GM11168 (cell line): Measurements from ENCODE around the gene HOXB3.

Experiments
- in situ Hi-C: fragments of 300-500 bp; cut with MboI; formaldehyde crosslinking; loops from one replicate; pipeline ENCODE4 v1.12.0; 2022; ENCODE audit warnings: low sequenced_read_pairs; ENCODE audit not compliant: unreplicated experiment

HOXB3 gene

DNA sequence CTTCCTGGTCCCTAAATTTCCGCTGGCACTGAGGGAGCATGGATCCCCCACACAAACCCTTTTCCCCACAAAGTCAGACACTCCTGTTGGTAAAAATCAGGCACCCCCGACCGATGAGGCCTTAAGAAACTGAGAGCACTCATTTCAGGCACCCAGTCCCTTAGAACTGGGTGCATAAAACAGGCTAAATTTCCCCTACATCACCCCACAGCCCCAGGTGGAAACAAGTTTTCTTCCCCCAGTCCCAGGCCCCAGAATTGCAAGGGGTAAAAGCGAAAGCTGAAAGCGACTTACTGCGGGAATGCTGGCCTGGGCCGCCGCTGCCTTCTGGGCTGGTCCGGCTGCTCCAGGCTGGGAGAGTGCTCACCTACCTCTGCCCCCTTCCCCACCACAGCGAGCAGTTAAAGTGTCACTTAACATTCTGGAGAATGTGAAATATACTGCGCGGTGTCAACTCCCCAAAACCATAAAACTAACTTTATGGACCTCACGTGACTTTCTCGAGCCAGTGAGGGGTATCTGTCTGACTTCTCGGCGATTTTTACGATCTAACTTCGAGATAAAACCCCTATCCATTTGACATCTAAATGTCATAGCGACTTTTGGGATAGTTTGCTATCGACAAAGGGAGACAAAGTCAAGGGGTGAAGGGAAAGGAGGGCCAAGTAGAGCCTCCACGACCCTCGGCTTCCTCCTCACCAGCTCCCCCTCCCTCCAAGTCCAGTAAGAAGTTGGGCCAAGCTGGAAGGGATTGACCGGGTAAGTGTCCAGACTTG is at the start of gene HOXB3:
TSS of gene HOXB3 (minus strand) at position 411 of the 776 bp plus-strand sequence. CDS start 37,767 bp downstream, outside the sequence.
- in situ Hi-C loops: no loop called here

DNA sequence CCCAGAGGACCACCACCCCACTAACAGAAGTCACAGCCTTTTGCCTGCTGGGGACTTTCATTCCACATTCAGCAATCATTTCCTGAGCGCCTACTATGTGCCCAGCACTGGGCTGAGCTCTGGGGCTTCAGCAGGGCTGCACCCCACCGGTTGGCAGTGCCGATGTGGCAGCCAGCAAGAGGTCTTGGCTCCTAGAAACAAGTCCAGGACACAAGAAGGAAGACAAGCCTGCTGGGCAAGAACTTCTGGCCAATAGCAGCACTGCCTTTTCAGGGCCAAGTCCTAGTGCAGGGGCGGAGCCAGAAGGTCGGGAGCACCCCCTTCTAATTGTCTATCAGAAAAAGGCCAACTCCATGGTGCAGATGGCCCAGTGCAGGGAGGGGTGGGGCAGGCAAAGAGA is 49.1 kb upstream of the HOXB3 start:
- in situ Hi-C loops: no loop called here

DNA sequence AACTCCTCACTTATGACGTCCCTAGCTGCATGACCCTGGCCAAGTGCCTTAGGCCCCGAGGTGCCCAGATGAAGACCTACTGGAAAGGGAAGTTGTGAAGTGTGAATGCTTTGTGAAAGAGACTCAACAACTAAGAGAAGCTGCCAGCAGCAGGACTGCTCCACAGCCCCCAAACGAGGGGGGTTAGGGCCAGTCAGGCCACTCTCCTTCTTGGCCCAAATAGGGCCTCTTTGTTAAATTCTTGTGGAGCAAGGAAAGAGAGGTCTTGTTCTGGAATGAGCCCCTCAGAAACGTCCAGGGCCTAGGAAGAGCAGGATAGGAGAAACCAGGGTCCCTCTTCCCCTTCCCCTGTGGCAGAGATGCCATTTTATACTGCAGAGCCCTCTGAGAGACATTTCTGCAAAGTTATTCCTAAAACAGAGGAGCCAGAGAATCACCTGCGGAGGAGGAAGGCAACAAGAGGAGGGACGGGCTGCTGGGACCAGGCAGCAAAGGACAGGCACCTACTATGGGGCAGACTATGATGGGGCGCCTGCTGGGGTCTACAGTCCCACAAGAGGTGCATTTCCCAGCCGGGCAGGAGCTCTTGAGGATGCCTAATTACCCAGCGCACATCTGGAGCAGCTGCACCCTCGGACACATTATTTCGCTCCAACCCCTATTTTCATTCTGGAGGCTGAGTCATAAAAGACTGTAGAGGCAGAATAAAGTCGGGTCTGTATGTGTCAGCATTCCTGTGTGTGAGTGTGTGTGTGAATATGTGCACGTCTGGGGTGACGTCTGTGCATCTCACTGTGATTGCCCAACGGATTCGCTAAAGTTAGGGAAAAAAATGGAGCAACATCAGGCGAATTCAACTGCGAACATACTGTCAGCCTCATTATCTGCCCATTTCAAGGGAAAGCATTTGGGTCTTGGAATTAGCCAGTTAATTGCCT is 47.6 kb upstream of the HOXB3 start:
- in situ Hi-C loops: no loop called here

DNA sequence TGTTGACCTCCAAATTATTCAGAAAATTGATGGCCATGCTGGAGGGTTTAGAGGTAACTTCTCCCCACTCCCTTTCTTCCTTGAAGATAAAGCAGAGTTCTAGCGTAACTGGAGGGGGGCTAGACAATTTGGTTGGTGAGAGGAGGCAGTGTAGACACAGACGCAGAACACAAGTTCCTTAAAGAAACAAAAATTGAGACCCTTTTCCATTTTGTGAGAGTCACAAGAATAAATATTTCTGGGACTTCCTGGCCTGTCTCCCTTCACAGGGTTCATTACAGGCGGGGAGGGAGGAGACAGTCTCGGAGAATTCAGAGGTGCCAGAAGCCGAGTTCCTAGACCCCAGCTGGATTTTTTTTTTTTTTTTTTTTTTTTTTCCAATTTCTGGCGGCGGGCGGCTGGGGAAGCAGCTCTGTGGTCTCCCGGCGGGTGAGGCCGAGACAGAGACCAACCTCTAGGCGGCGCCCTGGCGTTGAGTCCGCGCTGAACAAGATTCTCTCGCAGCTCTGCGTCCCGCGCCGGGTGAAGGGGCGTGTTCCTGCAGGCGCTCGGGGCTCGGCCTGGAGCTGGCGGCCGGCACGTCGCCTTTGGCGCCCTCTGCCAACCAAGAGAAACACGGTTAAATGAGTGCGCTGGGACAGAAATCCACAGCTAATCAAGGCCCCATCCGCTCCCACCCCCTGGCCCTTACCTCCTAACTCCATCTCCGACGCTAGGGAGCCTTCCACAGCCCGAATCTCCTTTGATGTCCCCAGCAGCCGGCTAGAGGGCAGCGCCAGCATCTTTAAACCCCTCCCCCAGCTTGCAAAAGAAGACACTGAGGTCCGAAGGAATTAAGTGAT is 46.4 kb upstream of the HOXB3 start:
- in situ Hi-C loops: no loop called here

DNA sequence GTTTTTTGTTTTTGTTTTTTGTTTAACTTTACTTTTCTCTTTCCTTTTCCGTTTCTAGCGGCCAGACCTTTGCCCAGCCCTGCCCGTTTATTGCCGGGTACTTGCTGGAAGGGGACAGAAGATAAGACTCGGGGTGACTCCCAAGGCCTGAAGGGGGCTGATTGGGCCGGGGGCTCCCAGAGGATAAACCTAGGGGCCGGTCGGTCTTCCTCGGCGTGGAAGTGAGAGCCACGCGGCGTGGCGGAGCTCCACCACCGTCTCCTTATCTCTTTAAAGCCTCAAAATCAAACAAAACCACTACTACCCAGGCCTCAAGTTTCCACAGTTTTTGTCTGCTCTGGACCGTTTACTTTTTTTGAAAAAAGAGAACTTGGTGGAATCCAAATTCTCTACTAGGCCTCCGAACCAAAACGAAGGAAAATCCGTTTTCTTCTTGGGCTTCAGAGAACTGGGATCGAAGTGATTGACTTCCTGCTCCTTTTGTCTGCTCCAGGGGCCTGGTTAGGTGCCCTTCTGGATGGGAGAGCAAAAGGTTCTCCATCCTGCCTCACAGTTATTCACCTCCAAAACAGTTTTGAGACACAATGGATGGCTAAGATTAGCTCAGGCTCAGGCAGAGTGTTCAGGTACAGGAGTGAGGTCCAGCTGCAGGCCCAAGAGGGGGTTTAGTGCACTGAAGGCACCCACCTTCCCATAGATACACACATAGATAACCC is 44.6 kb upstream of the HOXB3 start:
- in situ Hi-C loops: no loop called here

DNA sequence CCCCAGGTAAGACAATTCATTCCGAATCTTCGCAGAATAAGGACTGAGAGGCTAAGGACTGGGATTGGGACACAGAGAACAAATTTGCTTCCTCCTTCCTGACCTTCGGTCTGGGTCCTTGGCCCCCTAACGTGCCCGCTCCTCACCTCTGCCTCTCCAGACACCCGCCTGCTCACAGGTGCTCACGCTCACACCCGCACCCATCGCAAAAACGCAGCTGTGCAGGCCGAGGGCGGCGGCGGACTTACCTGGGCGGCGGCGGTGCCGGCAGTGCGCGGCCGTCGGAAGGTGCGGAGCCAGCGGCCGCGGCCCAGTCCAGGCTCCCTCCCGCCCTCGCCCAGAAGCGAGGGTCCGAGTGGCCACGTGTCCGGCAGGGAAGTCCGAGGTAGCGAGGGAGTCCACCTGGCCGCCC is 43.2 kb upstream of the HOXB3 start:
- in situ Hi-C loops: no loop called here

DNA sequence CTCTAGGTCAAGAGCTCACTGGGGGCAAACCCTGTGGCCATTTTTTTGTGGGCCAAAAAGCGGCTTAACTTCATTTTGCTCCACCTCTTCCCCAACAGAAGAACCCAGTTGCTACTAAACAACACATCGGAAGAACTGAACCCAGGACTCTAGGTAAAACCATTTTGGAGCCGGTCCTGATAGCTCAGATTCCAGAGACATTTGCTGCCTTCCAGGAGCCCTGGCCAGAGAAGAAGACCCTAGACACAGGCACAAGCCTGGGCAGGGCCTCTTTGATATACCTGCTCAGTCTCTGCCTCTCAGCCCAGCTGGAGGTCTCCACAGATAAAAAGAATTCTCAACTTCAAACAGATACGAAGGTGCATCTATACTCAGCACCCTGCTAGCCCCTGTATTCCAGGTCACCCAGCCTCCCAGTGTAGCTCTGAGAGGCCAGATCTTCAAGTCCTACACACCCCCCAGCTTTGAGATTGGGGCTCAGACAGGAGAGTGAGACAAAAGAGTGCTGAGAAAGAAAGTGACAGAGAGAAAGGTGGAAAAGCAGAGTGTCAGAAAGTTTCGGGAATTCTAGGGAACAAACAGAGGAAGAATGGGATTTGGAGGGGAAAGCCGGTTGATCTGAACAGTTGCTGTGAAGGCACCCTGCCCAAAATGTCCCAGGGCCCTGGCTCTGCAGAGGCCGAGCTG is 42.7 kb upstream of the HOXB3 start:
- in situ Hi-C loops: no loop called here

DNA sequence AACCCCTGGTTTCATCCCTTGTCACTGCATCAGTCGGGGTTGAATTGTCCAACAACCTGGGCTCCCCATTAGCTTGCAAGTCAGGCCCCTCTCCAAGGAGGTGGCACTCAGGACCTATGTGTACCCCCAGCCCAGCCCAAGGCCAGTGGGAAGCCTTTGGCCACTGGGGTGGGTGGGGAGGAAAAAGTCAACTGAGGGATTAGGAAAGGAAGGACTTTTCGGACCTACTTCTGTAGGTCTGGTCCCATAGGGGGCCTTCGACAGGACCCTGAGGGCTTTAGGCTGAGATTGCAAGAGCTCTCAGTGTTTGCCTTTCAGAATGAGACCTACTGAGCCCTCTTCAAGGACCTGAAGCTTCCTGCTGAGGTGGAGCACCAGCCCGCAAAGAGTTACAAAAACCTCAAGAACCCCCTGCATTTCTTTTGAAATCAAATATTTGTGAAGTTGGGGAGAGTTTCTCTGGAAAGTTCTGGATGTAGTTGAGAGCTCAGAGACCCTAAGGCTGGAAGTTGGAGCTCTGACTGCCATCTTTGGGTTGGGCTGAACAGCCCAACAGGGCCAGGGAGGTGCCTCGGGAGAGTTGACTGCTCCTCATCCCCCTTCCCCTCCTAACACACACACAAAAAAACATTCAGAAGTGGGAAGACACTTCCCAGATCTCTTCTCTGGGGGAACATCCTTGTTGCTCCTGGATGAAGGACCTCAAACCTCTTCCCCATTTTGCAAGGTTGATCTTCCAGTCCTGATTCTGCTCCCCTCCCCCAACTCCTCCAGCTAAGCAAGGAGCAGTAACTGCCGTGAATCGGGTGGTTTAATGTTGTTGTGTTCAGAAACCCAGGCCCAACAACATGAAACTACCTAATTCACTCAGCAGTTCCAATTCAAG is 41.9 kb upstream of the HOXB3 start:
- in situ Hi-C loops: no loop called here

DNA sequence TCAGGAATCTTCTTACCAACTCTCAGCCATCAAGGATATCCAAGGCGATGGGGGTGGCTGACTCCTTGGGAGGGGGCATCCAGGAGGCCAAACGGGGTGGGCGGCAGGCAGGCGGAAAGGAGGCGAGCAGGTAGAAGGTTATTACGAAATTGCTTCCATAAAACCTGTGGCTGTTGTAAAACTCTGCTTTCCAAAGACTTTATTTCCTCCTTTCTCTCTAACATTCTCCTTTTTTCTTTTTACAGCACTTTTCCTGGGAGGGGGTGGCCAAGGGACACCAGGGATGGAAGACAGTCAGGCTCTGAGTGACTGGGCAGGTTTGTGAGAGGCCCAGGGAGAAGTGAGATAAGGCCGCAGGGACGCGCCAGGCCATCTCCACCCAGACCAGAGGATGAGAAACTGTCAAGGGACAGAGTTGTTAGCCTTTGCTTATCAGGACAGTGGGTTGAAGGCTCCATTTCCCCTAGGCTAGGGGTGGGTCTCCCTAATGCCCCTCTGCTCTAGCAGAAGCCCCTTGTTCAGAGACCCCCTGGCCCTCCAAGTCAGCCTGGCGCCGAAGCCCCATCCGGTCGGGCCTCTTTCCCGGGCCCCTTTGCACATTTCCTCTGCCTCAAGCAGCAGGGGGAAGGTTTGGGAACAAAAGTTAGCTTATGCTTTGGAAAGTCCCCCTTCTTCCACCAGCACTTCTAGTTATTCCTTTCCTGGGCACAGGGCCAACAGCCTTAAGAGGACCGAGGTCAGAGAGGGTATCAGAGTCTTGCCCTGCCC is 41.1 kb upstream of the HOXB3 start:
- in situ Hi-C loops: no loop called here

DNA sequence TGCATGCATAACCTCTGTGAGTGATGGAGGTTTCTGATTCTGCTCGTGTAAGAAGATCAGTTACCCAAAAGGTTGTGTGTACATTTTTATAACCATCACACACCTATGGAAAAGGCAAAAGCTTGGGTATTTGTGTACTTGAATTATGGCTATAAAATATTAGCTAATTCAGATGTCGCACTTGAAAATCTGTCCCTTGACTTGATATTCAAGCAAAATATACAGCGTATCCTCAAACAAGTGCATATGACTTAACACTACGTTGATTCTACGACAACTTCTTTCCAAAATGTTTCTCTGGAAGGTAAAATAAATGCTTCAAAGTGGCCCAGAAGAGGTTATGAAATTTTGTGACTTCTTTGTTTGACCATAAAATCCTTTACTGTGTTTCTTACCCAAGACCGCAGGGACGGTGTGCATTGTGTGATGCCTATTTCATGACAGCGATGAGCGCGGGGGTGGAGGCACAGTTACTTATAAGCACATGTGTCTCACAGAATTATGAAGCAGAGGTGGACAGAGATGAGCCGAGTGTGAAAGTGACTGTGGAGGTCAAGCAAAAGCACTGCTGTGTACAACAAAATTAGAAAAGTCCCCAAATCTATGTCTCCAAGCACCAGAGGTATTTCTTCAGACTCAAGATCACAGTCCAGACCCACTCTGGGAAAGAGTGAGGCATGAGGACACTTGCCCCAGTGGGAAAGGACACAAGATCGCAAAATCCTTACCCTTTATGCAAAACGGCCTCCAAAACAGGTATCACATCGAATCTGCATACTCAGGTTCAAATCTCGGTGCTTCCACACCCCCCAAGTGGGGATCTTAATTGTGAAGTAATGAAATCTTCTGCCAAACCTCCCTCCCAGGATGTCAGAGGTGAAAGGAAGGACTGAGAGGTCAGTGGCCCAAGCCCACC is 40.2 kb upstream of the HOXB3 start:
- in situ Hi-C loops: no loop called here

DNA sequence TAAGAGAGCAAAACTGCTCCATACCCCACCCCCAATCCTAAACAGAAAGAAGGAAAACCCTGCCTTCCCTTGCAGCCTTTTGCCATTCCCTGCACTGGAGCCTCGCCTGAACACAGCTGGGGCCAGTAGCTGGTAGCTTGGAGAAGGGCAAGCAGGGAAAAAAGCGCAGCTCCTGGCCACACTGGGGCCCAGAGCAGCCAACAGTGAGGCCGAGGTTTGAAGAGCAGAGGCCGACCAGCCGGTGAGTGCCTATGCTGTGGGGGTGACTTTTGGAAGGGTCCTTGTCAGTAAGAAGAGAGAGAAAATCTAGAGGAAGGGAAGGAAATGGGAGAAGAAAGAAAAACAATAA is 39.3 kb upstream of the HOXB3 start:
- in situ Hi-C loops: no loop called here

DNA sequence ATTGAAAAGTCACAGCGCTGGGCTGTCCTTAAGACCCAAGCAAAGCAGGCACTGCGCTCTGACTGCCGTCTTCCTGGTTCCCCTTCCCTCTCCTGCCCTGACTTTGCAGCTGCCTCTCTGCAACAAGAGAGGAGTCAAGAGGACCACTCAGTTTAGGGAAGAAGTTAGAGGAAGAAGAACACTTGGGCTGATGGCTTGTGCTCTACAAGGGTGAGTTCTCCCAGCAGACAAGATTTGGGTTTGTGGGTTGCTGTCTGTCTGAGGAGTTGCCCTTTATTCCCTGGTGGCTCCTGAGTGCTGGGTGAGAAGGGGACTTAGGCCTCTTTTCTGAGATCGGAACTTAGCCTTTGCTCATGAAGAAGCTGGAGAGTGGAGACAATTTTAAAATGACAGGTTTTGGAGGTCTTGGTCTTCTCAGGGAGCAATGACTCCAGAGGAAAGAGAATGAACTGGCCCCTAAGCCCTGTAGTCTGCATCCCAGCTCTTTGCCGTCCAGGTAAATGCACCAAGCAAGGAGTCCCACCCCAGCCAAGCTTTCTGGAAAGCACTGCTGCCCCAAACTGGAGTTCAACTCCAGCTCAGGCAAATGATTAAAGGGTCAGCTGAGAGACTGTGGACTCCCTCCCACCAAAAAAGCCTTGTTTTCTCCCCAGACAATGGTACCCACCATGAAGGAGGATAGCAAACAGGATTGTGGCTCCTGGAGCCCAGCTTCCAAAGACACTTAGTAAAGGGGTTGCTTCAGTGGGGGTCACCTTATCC is 38.8 kb upstream of the HOXB3 start:
- in situ Hi-C loops: no loop called here

DNA sequence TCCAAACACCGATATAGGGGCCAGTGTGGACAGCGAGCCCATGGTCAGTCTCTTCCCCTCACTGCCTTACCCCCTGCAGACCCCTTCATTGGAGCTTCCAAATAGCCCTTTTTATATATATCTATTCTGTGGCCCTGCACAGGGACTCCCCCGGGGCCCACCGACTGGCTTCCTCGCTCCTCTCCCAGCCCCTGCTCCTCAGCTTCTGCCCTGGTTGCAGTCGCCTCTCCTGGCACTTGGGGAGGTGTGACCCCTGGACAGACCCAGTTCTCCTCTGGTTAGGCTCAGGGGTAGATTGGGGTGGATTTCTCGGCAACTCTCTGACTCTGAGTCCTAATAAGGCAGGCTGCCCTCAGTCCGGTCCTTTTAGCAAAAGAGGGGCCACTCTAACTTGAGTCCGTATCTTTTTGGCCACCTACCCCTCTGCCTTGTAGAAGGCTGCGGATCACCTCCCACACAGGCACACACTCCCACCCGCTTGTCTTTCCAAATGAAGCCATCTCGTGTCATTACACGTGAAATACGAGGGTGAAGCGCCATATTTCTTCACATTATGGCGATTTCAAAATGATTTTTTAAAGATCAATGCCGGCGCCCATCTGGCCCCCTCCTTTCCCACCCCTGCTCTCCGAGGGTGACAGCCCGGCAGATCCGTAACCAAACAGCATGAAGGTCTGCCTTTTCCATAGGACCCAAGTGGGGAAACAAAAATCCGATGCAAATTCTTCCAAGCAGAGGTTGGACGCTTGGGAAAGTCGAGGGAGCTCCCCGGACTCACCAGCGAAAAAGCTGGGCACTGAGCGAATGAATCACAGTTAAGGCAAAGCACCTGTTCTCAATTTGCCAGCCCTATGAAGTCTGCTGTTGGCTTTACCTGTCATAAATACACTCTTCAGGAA is 37.8 kb upstream of the HOXB3 start:
- in situ Hi-C loops: no loop called here

DNA sequence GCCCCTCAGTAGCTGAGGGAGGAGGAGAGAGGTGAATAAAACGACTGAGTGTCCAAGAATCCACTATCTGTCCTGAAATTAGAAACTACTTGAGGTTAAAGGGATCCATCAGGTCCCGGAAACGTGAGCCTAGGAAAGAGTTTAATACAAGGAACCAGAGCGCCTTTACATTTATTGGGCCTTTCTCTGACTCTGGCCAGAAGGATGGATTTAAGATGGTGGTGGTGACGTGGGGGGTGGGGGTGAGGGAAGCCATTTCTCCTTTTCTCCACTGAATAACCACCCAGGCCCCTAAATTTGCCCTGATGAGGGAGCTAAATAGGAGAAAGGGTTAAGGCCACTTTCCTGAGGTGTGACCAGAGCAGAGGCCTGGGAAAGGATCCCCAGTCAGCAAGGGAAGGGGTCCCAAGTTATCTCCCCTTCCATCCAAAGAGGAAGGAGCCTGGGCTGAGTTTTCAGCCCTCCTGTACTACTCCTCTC is 37.1 kb upstream of the HOXB3 start:
- in situ Hi-C loops: no loop called here
